Fibroblast of lung (primary cell): ENCODE measurements around the gene YIPF5. TPM values are rescaled to one million over a fixed set of nuclear protein-coding genes. Genes with fewer than 3 reads are reported as not detected.

ENCODE experiments used
- DNase-seq, 2 donors: peaks; one replicate each; pipeline versions ENCODE4 v3.0.0 to v3.0.0-alpha.2; 2010; ENCODE audit warnings: low read depth in 2 of 2
- H2AFZ ChIP-seq: 2 replicates; pipeline ENCODE4 v1.5.1; 2012; ENCODE audit warnings: low read length, control low read depth, inconsistent platforms
- H3K27ac ChIP-seq: 2 replicates; pipeline ENCODE4 v1.5.1; 2011; ENCODE audit warnings: low read length, control low read depth; ENCODE audit not compliant: insufficient read depth
- H3K27me3 ChIP-seq: 2 replicates; pipeline ENCODE4 v1.5.1; 2011; ENCODE audit warnings: mild to moderate bottlenecking, low read length; ENCODE audit not compliant: control insufficient read depth, insufficient read depth
- H3K36me3 ChIP-seq: 2 replicates; pipeline ENCODE4 v1.5.1; 2011; ENCODE audit warnings: low read length; ENCODE audit not compliant: control insufficient read depth, insufficient read depth
- H3K4me1 ChIP-seq: 2 replicates; pipeline ENCODE4 v1.5.1; 2011; ENCODE audit warnings: low read length; ENCODE audit not compliant: control insufficient read depth, insufficient read depth; ENCODE audit errors: extremely low read depth
- H3K4me2 ChIP-seq: 2 replicates; pipeline ENCODE4 v1.5.1; 2011; ENCODE audit warnings: low read length, control low read depth; ENCODE audit not compliant: insufficient read depth; ENCODE audit errors: extremely low read depth
- H3K4me3 ChIP-seq, 4 experiments: fragments of 200-600 bp in 1 of 4; sonication (generic) in 1 of 4; replicated peaks in 1 of 4; 2 replicates each; pipeline ENCODE4 v1.5.1; 2011 to 2016; ENCODE audit warnings: low read length in 4 of 4, low read depth in 3 of 4, mild to moderate bottlenecking in 3 of 4, control low read depth in 2 of 4, inconsistent platforms in 1 of 4, mixed read lengths in 1 of 4; ENCODE audit not compliant: insufficient read depth in 1 of 4; ENCODE audit errors: control extremely low read depth in 1 of 4
- H3K79me2 ChIP-seq: 2 replicates; pipeline ENCODE4 v1.5.1; 2012; ENCODE audit warnings: mild to moderate bottlenecking, low read length, inconsistent platforms; ENCODE audit not compliant: control insufficient read depth, insufficient read depth
- H3K9ac ChIP-seq: 2 replicates; pipeline ENCODE4 v1.5.1; 2011; ENCODE audit warnings: mild to moderate bottlenecking, low read length, control low read depth; ENCODE audit not compliant: insufficient read depth
- H3K9me3 ChIP-seq: 2 replicates; pipeline ENCODE4 v1.5.1; 2012; ENCODE audit warnings: low read depth, low read length; ENCODE audit not compliant: control insufficient read depth, insufficient read depth
- H4K20me1 ChIP-seq: 2 replicates; pipeline ENCODE4 v1.5.1; 2011; ENCODE audit warnings: low read length; ENCODE audit not compliant: control insufficient read depth, insufficient read depth; ENCODE audit errors: extremely low read depth
- EZH2 ChIP-seq: IDR thresholded peaks from 2 replicates; pipeline ENCODE4 v1.5.1; 2012; ENCODE audit warnings: low read length, control low read depth, mild to moderate bottlenecking; ENCODE audit errors: missing control alignments
- polyA plus RNA-seq, 2 donors: library from polyadenylated mRNA; depleted of rRNA in 1 of 2; stranded (reverse) in 1 of 2; unstranded in 1 of 2; fragments of >200 nt; gene quantifications; 2 replicates each; pipeline ENCODE4 v1.2.1, GENCODE V29; 2011 to 2012; ENCODE audit warnings: missing spikeins in 1 of 2
- total RNA-seq: library from RNA; depleted of rRNA; stranded (reverse); fragments of >200 nt; gene quantifications from 2 replicates; pipeline ENCODE4 v1.2.1, GENCODE V29; 2014
- TF ChIP-seq, protein P1 (sequence below), 2 donors: IDR thresholded peaks in 1 of 2; conservative IDR thresholded peaks in 1 of 2; 1 replicate in 1 of 2; 2 replicates in 1 of 2; pipeline ENCODE4 v1.5.1; 2011 to 2012; ENCODE audit warnings: low read length in 2 of 2, control low read depth in 1 of 2, inconsistent platforms in 1 of 2, low read depth in 1 of 2, mild to moderate bottlenecking in 1 of 2

The YIPF5 gene
- total and polyA plus RNA-seq, 2 donors (not counting 1 experiment from before 2014, with no cell fraction given), result 83.2 to 175 TPM

DNA sequence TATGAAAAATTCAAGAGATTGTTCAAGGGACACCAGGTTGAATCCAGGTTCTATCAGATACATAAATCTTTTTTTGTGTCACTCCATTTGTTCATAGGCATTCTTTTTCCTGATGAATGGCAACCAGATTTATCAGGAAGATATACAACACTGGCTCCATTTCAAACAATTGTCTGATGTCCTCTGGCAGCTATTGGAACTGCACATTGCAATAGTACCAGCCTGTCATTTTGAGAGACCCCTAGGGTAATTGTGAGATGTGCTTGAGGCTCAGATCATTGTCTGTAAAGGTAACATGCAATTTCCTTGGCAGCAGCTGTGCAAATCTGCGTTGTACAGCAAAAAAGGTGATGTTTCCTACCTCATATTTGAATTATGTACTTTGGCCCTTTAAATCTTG, 26.2 kb upstream of the YIPF5 start:
- Histone ChIP-seq H3K79me2 (no peaks in the 10 kb centered on the region), H3K36me3 (no peaks in the 10 kb centered on the region), H2AFZ (no peak overlapping the region), H3K27ac (no peak overlapping the region), H3K9ac (no peak overlapping the region), H3K4me1 (no peaks in the 10 kb centered on the region), H4K20me1 (no peaks in the 10 kb centered on the region), H3K4me2 (no peak overlapping the region), H3K27me3 (no peaks in the 10 kb centered on the region), H3K9me3 (no peaks in the 10 kb centered on the region), H3K4me3 (no peak overlapping the region)
- DNase-seq, result no peak
- no peak for TF ChIP-seq EZH2
- TF ChIP-seq, protein P1, sequence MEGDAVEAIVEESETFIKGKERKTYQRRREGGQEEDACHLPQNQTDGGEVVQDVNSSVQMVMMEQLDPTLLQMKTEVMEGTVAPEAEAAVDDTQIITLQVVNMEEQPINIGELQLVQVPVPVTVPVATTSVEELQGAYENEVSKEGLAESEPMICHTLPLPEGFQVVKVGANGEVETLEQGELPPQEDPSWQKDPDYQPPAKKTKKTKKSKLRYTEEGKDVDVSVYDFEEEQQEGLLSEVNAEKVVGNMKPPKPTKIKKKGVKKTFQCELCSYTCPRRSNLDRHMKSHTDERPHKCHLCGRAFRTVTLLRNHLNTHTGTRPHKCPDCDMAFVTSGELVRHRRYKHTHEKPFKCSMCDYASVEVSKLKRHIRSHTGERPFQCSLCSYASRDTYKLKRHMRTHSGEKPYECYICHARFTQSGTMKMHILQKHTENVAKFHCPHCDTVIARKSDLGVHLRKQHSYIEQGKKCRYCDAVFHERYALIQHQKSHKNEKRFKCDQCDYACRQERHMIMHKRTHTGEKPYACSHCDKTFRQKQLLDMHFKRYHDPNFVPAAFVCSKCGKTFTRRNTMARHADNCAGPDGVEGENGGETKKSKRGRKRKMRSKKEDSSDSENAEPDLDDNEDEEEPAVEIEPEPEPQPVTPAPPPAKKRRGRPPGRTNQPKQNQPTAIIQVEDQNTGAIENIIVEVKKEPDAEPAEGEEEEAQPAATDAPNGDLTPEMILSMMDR (conservative IDR thresholded peaks at IDR 0.05 in 1 of 2, IDR thresholded peaks at IDR 0.05 in 1 of 2; ENCODE audit: low read depth in 1 of 2, low read length in 2 of 2), result no peak

DNA sequence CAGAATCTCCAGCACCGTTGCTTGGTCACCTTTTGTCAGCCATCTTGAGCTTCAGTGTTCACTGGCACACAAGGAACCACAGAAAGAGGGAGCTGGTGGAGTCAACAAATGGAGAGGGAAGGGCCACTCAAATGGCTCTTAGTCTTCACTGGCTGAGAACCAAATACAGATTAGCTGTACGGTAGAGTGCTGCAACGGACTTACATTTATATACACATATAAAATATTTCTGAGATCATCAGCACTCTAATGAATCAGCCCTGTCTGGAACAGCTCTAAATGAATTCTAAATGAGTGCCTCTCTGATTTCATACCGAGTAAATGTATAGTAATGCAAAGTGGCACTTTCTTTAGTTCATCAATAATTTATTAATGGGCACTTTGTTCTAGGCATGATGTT, 25.0 kb upstream of the YIPF5 start:
- peak in 1 of 2 donors; percentile 59 for DNase-seq
- no peaks in the 10 kb centered on the region for H4K20me1 ChIP-seq
- H3K9me3 ChIP-seq, result no peaks in the 10 kb centered on the region
- no peak overlapping the region for H2AFZ ChIP-seq
- H3K27ac ChIP-seq, result no peak overlapping the region
- no peaks in the 10 kb centered on the region for H3K36me3 ChIP-seq
- TF ChIP-seq, protein P1 (conservative IDR thresholded peaks at IDR 0.05 in 1 of 2, IDR thresholded peaks at IDR 0.05 in 1 of 2; ENCODE audit: low read depth in 1 of 2, low read length in 2 of 2), result no peak
- no peak for TF ChIP-seq EZH2
- H3K79me2 ChIP-seq, result no peaks in the 10 kb centered on the region
- H3K27me3 ChIP-seq, result no peaks in the 10 kb centered on the region
- H3K4me3 ChIP-seq, result no peak overlapping the region
- H3K9ac ChIP-seq, result no peak overlapping the region
- no peak overlapping the region for H3K4me2 ChIP-seq
- H3K4me1 ChIP-seq, result no peaks in the 10 kb centered on the region

DNA sequence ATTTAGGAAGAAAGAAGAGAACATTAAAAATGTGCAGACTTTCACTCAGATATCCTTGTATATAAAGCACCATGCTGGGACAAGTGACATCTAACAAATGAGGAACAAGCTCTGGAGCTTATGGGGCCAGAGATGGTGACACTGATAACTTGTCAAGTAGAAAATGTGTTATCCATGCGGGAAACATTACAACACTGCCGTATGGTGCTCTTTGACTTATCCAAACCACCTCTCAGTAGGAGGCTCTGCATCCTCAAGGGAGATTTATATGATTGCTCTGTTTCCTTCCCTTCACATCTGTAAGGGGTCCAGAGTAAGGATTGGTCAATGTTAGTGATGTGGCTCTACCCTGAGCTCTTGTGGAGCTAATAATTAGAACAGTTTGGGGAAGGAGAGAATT, 23.7 kb upstream of the YIPF5 start:
- H3K9ac ChIP-seq, result no peak overlapping the region
- no peak for TF ChIP-seq EZH2
- TF ChIP-seq, protein P1 (conservative IDR thresholded peaks at IDR 0.05 in 1 of 2, IDR thresholded peaks at IDR 0.05 in 1 of 2; ENCODE audit: low read depth in 1 of 2, low read length in 2 of 2), result no peak
- no peak overlapping the region for H2AFZ ChIP-seq
- no peaks in the 10 kb centered on the region for H4K20me1 ChIP-seq
- no peaks in the 10 kb centered on the region for H3K36me3 ChIP-seq
- no peaks in the 10 kb centered on the region for H3K9me3 ChIP-seq
- DNase-seq, result no peak
- H3K79me2 ChIP-seq, result no peaks in the 10 kb centered on the region
- H3K4me3 ChIP-seq, result no peak overlapping the region
- H3K4me1 ChIP-seq, result peaks cover 2% of the 10 kb centered on the region
- H3K4me2 ChIP-seq, result no peak overlapping the region
- H3K27me3 ChIP-seq, result no peaks in the 10 kb centered on the region
- no peak overlapping the region for H3K27ac ChIP-seq
